ENCODE measurements around the gene DRD4. TPM values are rescaled to one million over a fixed set of nuclear protein-coding genes. Genes with fewer than 3 reads are reported as not detected.
A peak's percentile ranks its signal among the peaks of the same experiment; 100 is the strongest.

The DRD4 gene
- total and polyA plus RNA-seq, 12 donors = 0.28 to 1.3 (median 0.47) TPM; not detected in 3

- Histone ChIP-seq H3K36me3 (replicated peaks in 1 of 2) (peaks cover 0 to 84% of the 10 kb centered on the region in 2 donors), H3K4me3 (no peak overlapping the region), H3K4me1 (replicated peaks in 1 of 2) (peaks cover 0 to 23% of the 10 kb centered on the region in 2 donors), H3K9me3 (replicated peaks in 1 of 3) (no peaks in the 10 kb centered on the region), H3K27ac (no peak overlapping the region), H3K27me3 (no peaks in the 10 kb centered on the region)
- 92 to 95% (median 93%) methylated on average over 8 to 18 of the region's 18 CpGs for WGBS, 4 donors
- intact Hi-C loops (cut with DNase I) = loop anchor here in 1 of 2 donors (5.0 kb wide), 1 partner anchor 53 kb away; no protein-coding TSS in a partner anchor
- TF ChIP-seq CTCF (IDR thresholded peaks at IDR 0.05) (no peak), POLR2A (IDR thresholded peaks at IDR 0.05) (no peak)
- no peak for DNase-seq
Observed at GRCh38 chr11:610146-610801, 26.8 kb upstream of the DRD4 start.

GRCh38 chr11:611001-611996 lies 25.8 kb upstream of the DRD4 start:
- intact Hi-C loops (cut with DNase I) = loop anchor here in 1 of 2 donors (5.0 kb wide), 1 partner anchor 54 kb away; no protein-coding TSS in a partner anchor
- no peak for TF ChIP-seq POLR2A (IDR thresholded peaks at IDR 0.05)
- no peak for TF ChIP-seq CTCF (IDR thresholded peaks at IDR 0.05)
- Histone ChIP-seq H3K9me3 (replicated peaks in 1 of 3) (no peaks in the 10 kb centered on the region), H3K27me3 (no peaks in the 10 kb centered on the region), H3K27ac (no peak overlapping the region), H3K36me3 (replicated peaks in 1 of 2) (peaks cover 0 to 76% of the 10 kb centered on the region in 2 donors), H3K4me3 (no peak overlapping the region), H3K4me1 (replicated peaks in 1 of 2) (peaks cover 0 to 24% of the 10 kb centered on the region in 2 donors)
- WGBS, 4 donors = 84 to 91% (median 89%) methylated on average over 25 to 49 of the region's 49 CpGs
- DNase-seq = no peak

GRCh38 chr11:612201-612960 lies 24.7 kb upstream of the DRD4 start:
- H3K4me1 ChIP-seq (replicated peaks in 1 of 2) = peaks cover 0 to 24% of the 10 kb centered on the region in 2 donors
- no peak overlapping the region for H3K27ac ChIP-seq
- DNase-seq = no peak
- H3K27me3 ChIP-seq = no peaks in the 10 kb centered on the region
- intact Hi-C loops (cut with DNase I) = loop anchor here in 1 of 2 donors (5.0 kb wide), 1 partner anchor 55 kb away; no protein-coding TSS in a partner anchor
- WGBS, 4 donors = 74 to 84% (median 80%) methylated on average over 10 to 27 of the region's 27 CpGs
- H3K4me3 ChIP-seq = no peak overlapping the region
- TF ChIP-seq CTCF (IDR thresholded peaks at IDR 0.05) (peak in 2 of 6 experiments; percentile 13 to 15), POLR2A (IDR thresholded peaks at IDR 0.05) (no peak)
- H3K9me3 ChIP-seq (replicated peaks in 1 of 3) = no peaks in the 10 kb centered on the region
- H3K36me3 ChIP-seq (replicated peaks in 1 of 2) = peaks cover 0 to 66% of the 10 kb centered on the region in 2 donors
